T-helper 1 cell treated with Interleukin-12 subunit alpha and Interleukin-12 subunit beta and Interleukin-4 antibody, amounts not matched to agents 30 μg/mL and 1 μg/mL, for 36 hours (primary cell): ENCODE results near the gene RAB40B.
"Not testable (repeated sequence)": the region's sequence is repeated elsewhere in the genome, so short reads cannot be mapped to it uniquely, and the experiment has no call there.

Experiments
- H3K27ac Mint-ChIP-seq: one replicate; pipeline ENCODE4 v1.8.0; 2021; ENCODE audit warnings: mild to moderate bottlenecking, mixed read lengths
- H3K27me3 Mint-ChIP-seq: one replicate; pipeline ENCODE4 v1.8.0; 2021; ENCODE audit warnings: low read depth, mixed read lengths
- H3K36me3 Mint-ChIP-seq: one replicate; pipeline ENCODE4 v1.8.0; 2021; ENCODE audit warnings: low read depth, mixed read lengths
- H3K4me1 Mint-ChIP-seq: one replicate; pipeline ENCODE4 v1.8.0; 2021; ENCODE audit warnings: low read depth, mixed read lengths
- H3K4me3 Mint-ChIP-seq: one replicate; pipeline ENCODE4 v1.8.0; 2021; ENCODE audit warnings: mild to moderate bottlenecking, moderate library complexity, mixed read lengths
- H3K9me3 Mint-ChIP-seq: one replicate; pipeline ENCODE4 v1.8.0; 2021; ENCODE audit warnings: mixed read lengths

RAB40B gene, protein sequence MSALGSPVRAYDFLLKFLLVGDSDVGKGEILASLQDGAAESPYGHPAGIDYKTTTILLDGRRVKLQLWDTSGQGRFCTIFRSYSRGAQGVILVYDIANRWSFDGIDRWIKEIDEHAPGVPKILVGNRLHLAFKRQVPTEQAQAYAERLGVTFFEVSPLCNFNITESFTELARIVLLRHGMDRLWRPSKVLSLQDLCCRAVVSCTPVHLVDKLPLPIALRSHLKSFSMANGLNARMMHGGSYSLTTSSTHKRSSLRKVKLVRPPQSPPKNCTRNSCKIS

GRCh38 chr17:82698065-82698973 is at the start of gene RAB40B:
RAB40B (minus strand) TSS chr17:82698698; CDS start chr17:82698596, 102 bp downstream.
- Mint-ChIP-seq H3K36me3 (peaks cover 2% of the 10 kb centered on the region), H3K27me3 (peaks cover 14% of the 10 kb centered on the region), H3K4me1 (peaks cover 4% of the 10 kb centered on the region), H3K9me3 (peaks cover 13% of the 10 kb centered on the region), H3K27ac (no peak within 1 kb of the TSS), H3K4me3 (peak within 1 kb of the TSS; percentile 81)

DNA sequence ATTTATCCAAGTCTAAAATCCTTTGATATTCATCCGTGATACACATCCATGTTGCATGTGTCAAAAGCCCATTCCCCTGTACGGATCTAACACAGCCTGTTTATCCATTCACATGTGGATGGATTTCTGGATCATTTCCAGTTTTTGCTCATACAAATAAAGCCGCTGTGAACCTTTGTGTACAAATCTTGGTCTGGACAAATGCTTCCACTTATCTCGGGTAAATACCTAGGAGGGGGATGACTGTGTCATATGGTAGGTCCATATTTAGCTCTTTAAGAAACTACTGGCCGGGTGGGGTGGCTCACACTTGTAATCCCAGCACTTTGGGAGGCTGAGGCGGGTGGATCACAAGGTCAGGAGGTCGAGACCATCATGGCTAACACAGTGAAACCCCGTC is 47.0 kb upstream of the RAB40B start:
- Mint-ChIP-seq H3K9me3 (peaks cover 19% of the 10 kb centered on the region), H3K27ac (no peak overlapping the region), H3K4me3 (no peak overlapping the region), H3K27me3 (no peaks in the 10 kb centered on the region), H3K4me1 (no peaks in the 10 kb centered on the region), H3K36me3 (peaks cover 16% of the 10 kb centered on the region)

- Mint-ChIP-seq H3K9me3 (peaks cover 27% of the 10 kb centered on the region), H3K36me3 (peaks cover 23% of the 10 kb centered on the region)
- not testable (repeated sequence) for H3K4me1 Mint-ChIP-seq
Observed at GRCh38 chr17:82744736-82745135, 46.2 kb upstream of the RAB40B start.

DNA sequence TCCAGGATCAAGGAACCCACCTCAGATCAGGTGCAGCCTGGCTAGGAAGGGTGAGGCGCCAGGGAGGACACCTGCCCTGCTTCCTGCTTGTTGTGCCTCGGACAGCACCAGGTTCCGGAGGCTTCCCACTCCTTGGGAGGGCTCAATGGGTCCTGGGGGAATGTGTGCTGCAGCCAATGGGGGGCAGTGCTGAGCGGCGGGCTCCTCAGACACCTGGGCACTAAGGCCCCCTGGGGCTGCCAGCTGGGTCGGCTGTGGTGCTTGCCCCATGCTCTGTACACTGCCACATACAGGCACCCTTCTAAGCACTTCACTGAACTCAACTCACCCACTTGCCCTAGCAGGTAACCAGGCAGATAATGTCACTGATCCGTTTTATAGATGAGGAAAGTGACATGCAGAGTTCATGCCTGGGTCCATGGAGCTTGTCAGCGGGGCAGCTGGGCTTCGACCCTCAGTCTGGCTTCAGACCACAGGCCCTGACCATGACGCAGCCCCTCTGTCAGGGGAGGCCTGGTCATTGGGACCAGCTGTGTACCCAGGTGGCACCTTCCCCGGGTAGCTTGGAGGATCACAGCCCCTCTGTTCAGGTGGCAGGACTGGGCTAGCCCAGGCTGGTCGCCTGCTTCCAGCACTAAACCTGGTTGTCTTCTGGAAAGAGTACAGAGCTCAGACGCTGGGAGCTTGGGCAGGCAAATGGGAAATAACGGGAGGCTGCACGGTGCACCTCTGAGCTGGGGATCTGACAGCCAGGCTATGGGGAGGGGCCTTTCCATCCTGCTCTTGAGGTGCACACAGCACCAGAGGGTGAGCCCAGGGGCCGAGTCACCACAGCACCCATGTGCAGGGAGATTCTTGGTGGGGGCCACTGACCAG is 45.1 kb upstream of the RAB40B start:
- peaks cover 28% of the 10 kb centered on the region for H3K9me3 Mint-ChIP-seq
- peaks cover 23% of the 10 kb centered on the region for H3K36me3 Mint-ChIP-seq
- no peaks in the 10 kb centered on the region for H3K4me1 Mint-ChIP-seq
- no peak overlapping the region for H3K27ac Mint-ChIP-seq
- no peak overlapping the region for H3K4me3 Mint-ChIP-seq
- no peaks in the 10 kb centered on the region for H3K27me3 Mint-ChIP-seq

More at GRCh38 chr17:82744736-82745135, 46.2 kb upstream of the RAB40B start:
- H3K4me3 Mint-ChIP-seq, H3K27ac Mint-ChIP-seq, H3K27me3 Mint-ChIP-seq: not testable (repeated sequence)

- no peak overlapping the region for H3K4me3 Mint-ChIP-seq
Observed at GRCh38 chr17:82740906-82741759, 42.6 kb upstream of the RAB40B start.

GRCh38 chr17:82737967-82738877 is 39.7 kb upstream of the RAB40B start:
- no peak overlapping the region for H3K27ac Mint-ChIP-seq

More at GRCh38 chr17:82740906-82741759, 42.6 kb upstream of the RAB40B start:
- Mint-ChIP-seq H3K9me3 (peaks cover 25% of the 10 kb centered on the region), H3K27ac (no peak overlapping the region), H3K36me3 (peaks cover 23% of the 10 kb centered on the region), H3K27me3 (no peaks in the 10 kb centered on the region), H3K4me1 (no peaks in the 10 kb centered on the region)

GRCh38 chr17:82736511-82737185 is 38.1 kb upstream of the RAB40B start:
- H3K27me3 Mint-ChIP-seq, result no peaks in the 10 kb centered on the region
- peaks cover 27% of the 10 kb centered on the region for H3K9me3 Mint-ChIP-seq
- no peaks in the 10 kb centered on the region for H3K4me1 Mint-ChIP-seq
- peaks cover 37% of the 10 kb centered on the region for H3K36me3 Mint-ChIP-seq
- no peak overlapping the region for H3K27ac Mint-ChIP-seq
- H3K4me3 Mint-ChIP-seq, result no peak overlapping the region

More at GRCh38 chr17:82737967-82738877, 39.7 kb upstream of the RAB40B start:
- no peaks in the 10 kb centered on the region for H3K4me1 Mint-ChIP-seq
- no peak overlapping the region for H3K4me3 Mint-ChIP-seq
- peaks cover 31% of the 10 kb centered on the region for H3K36me3 Mint-ChIP-seq
- H3K27me3 Mint-ChIP-seq, result no peaks in the 10 kb centered on the region
- peaks cover 28% of the 10 kb centered on the region for H3K9me3 Mint-ChIP-seq

GRCh38 chr17:82734987-82735866 is 36.7 kb upstream of the RAB40B start, which contains the start of gene FN3K:
FN3K (plus strand) TSS chr17:82735615; CDS start chr17:82735637, 22 bp downstream.
- Mint-ChIP-seq H3K4me3 (peak within 1 kb of the TSS; percentile 50), H3K9me3 (peaks cover 14% of the 10 kb centered on the region), H3K27me3 (no peaks in the 10 kb centered on the region), H3K27ac (no peak within 1 kb of the TSS), H3K4me1 (no peaks in the 10 kb centered on the region), H3K36me3 (peaks cover 29% of the 10 kb centered on the region)

- H3K27me3 Mint-ChIP-seq, result no peaks in the 10 kb centered on the region
- H3K9me3 Mint-ChIP-seq, result peaks cover 8% of the 10 kb centered on the region
- H3K4me3 Mint-ChIP-seq, result no peak overlapping the region
- no peak overlapping the region for H3K27ac Mint-ChIP-seq
- no peaks in the 10 kb centered on the region for H3K4me1 Mint-ChIP-seq
- H3K36me3 Mint-ChIP-seq, result peaks cover 35% of the 10 kb centered on the region
Observed at GRCh38 chr17:82732118-82732743, 33.7 kb upstream of the RAB40B start.

DNA sequence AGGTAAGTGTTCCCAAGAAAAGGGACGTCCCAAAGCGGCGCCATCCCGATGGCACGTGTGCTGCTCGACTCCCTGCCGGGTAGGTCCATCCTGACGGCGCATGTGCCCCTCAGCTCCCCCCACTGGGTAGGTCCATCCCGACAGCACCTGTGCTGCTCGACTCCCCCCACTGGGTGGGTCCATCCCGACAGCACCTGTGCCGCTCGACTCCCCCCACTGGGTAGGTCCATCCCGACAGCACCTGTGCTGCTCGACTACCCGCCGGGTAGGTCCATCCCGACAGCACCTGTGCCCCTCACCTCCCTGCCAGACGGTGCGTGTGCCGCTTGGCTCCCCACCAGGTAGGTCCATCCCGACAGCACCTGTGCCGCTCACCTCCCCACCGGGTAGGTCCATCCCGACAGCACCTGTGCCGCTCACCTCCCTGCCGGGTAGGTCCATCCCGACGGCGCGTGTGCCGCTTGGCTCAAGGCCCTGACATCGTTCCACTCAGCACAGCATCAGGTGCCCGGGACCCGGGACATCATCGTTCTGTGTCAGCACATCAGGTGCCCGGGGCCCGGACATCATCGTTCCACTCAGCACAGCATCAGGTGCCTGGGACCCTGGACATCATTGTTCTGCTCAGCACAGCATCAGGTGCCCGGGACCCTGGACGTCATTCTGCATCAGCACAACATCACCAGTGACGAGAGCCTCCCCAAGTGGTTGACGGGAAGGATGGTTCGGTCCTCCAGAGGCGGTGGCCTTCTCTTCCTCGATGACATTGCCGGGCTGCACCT is 31.2 kb upstream of the RAB40B start:
- H3K36me3 Mint-ChIP-seq, result peaks cover 35% of the 10 kb centered on the region
- H3K4me1 Mint-ChIP-seq, result no peaks in the 10 kb centered on the region
- no peaks in the 10 kb centered on the region for H3K27me3 Mint-ChIP-seq
- peaks cover 8% of the 10 kb centered on the region for H3K9me3 Mint-ChIP-seq
- no peak overlapping the region for H3K27ac Mint-ChIP-seq
- no peak overlapping the region for H3K4me3 Mint-ChIP-seq

DNA sequence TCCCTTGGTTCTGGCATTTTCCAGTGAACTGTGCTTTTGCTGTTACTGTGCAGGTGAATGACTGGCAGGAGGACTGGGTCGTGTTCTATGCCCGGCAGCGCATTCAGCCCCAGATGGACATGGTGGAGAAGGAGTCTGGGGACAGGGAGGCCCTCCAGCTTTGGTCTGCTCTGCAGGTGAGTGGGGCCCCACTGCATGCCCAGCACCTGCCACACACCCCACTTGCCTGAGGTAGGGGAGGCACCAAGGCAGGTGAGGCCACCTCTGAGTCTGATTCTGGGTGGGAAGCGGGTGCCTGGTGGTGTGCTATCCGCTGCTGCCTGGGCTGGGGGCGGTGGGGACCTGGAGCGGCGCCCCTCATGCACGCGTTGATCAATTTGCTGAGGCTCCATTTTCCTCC is 27.9 kb upstream of the RAB40B start:
- H3K27me3 Mint-ChIP-seq, result no peaks in the 10 kb centered on the region
- H3K4me3 Mint-ChIP-seq, result no peak overlapping the region
- peaks cover 28% of the 10 kb centered on the region for H3K36me3 Mint-ChIP-seq
- H3K27ac Mint-ChIP-seq, result no peak overlapping the region
- H3K4me1 Mint-ChIP-seq, result no peaks in the 10 kb centered on the region
- H3K9me3 Mint-ChIP-seq, result no peaks in the 10 kb centered on the region
